IMR-90 (cell line): Measurements from ENCODE around the gene HECW1. TPM values are rescaled to one million over a fixed set of nuclear protein-coding genes. Genes with fewer than 3 reads are reported as not detected.

Experiments used
- ATAC-seq: fragments of 200-7000 bp; cut with Tn5 transposase; 2 replicates; pipeline ENCODE4 v1.9.1; 2020; ENCODE audit warnings: low read depth, mild to moderate bottlenecking, moderate library complexity
- BruUV-seq: library from RNA; stranded (reverse); fragments of 400-500 nt; replicated peaks from 2 replicates; lab custom pipeline; 2021; lab: Mats Ljungman, UMichigan
- CTCF ChIA-PET: fragments of 300-600 bp; formaldehyde crosslinking; extraction: SDS; loops from one replicate; lab custom pipeline; 2021; ENCODE audit warnings: antibody characterized with exemption; lab: Yijun Ruan, JAX
- POLR2A ChIA-PET: fragments of 300-600 bp; sonication (Branson Sonifier 250); formaldehyde crosslinking; loops from one replicate; lab custom pipeline; 2022; ENCODE audit warnings: antibody characterized with exemption; ENCODE audit not compliant: unreplicated experiment; lab: Charles Lee
- DNase-seq: peaks from one replicate; pipeline ENCODE4 v3.0.0; 2013
- H2AFZ ChIP-seq: replicated peaks from 2 replicates; pipeline ENCODE3; 2013; ENCODE audit warnings: low read length, mild to moderate bottlenecking; ENCODE audit not compliant: poor library complexity
- H2AK5ac ChIP-seq: 2 replicates; pipeline ENCODE4 v1.6.1; 2013; ENCODE audit warnings: low read depth, low read length, inconsistent platforms
- H2AK9ac ChIP-seq: replicated peaks from 2 replicates; pipeline ENCODE3; 2013; ENCODE audit warnings: mild to moderate bottlenecking, low read depth, low read length, moderate library complexity; ENCODE audit not compliant: poor library complexity
- H2BK120ac ChIP-seq: 2 replicates; pipeline ENCODE4 v1.6.1; 2013; ENCODE audit warnings: low read depth, low read length, inconsistent platforms
- H2BK15ac ChIP-seq: 3 replicates; pipeline ENCODE4 v1.6.1; 2013; ENCODE audit warnings: low read depth, low read length, inconsistent platforms
- H2BK20ac ChIP-seq: 2 replicates; pipeline ENCODE4 v1.6.1; 2013; ENCODE audit warnings: low read depth, mild to moderate bottlenecking, inconsistent platforms, low read length, moderate library complexity
- H2BK5ac ChIP-seq: 2 replicates; pipeline ENCODE4 v1.6.1; 2013; ENCODE audit warnings: mild to moderate bottlenecking, low read depth, low read length, inconsistent platforms; ENCODE audit not compliant: poor library complexity, severe bottlenecking
- H3K14ac ChIP-seq: replicated peaks from 2 replicates; pipeline ENCODE4 v1.6.1; 2013; ENCODE audit warnings: low read depth, low read length, inconsistent platforms
- H3K18ac ChIP-seq: 2 replicates; pipeline ENCODE4 v1.6.1; 2013; ENCODE audit warnings: low read depth, low read length, control low read depth
- H3K23ac ChIP-seq: 2 replicates; pipeline ENCODE4 v1.6.1; 2013; ENCODE audit warnings: low read depth, low read length, inconsistent platforms
- H3K27ac ChIP-seq: 2 replicates; pipeline ENCODE4 v1.5.1; 2013; ENCODE audit warnings: mild to moderate bottlenecking, control low read depth, low read length; ENCODE audit not compliant: insufficient read depth
- H3K27me3 ChIP-seq: 2 replicates; pipeline ENCODE4 v1.6.1; 2013; ENCODE audit warnings: low read length; ENCODE audit not compliant: control insufficient read depth, insufficient read depth
- H3K36me3 ChIP-seq: 2 replicates; pipeline ENCODE4 v1.6.1; 2013; ENCODE audit warnings: low read length, mixed read lengths; ENCODE audit not compliant: control insufficient read depth, insufficient read depth
- H3K4ac ChIP-seq: 2 replicates; pipeline ENCODE4 v1.6.1; 2013; ENCODE audit warnings: low read depth, low read length, inconsistent platforms
- H3K4me1 ChIP-seq: 2 replicates; pipeline ENCODE4 v1.6.1; 2013; ENCODE audit warnings: low read length, mixed read lengths; ENCODE audit not compliant: control insufficient read depth, insufficient read depth
- H3K4me2 ChIP-seq: 2 replicates; pipeline ENCODE4 v1.6.1; 2013; ENCODE audit warnings: low read depth, mild to moderate bottlenecking, control low read depth, low read length, moderate library complexity
- H3K4me3 ChIP-seq: 2 replicates; pipeline ENCODE4 v1.5.1; 2013; ENCODE audit warnings: low read depth, mild to moderate bottlenecking, control low read depth, low read length, moderate library complexity; ENCODE audit not compliant: insufficient read depth
- H3K56ac ChIP-seq: 2 replicates; pipeline ENCODE4 v1.6.1; 2013; ENCODE audit warnings: low read length, inconsistent platforms; ENCODE audit not compliant: insufficient read depth; ENCODE audit errors: extremely low read depth
- H3K79me1 ChIP-seq, 2 experiments: 2 replicates each; pipeline ENCODE4 v1.6.1; 2013; ENCODE audit warnings: low read length in 2 of 2, inconsistent platforms in 1 of 2, low read depth in 1 of 2
- H3K9ac ChIP-seq: 2 replicates; pipeline ENCODE4 v1.6.1; 2013; ENCODE audit warnings: low read depth, low read length, control low read depth
- H3K9me1 ChIP-seq: 2 replicates; pipeline ENCODE4 v1.6.1; 2013; ENCODE audit warnings: low read length, inconsistent platforms; ENCODE audit not compliant: insufficient read depth
- H3K9me3 ChIP-seq: 2 replicates; pipeline ENCODE4 v1.6.1; 2013; ENCODE audit warnings: low read length; ENCODE audit not compliant: control insufficient read depth, insufficient read depth
- H4K20me1 ChIP-seq: 2 replicates; pipeline ENCODE4 v1.6.1; 2013; ENCODE audit warnings: low read length, inconsistent platforms; ENCODE audit not compliant: insufficient read depth
- H4K5ac ChIP-seq: 2 replicates; pipeline ENCODE4 v1.6.1; 2013; ENCODE audit warnings: mild to moderate bottlenecking, low read depth, low read length, control low read depth
- H4K8ac ChIP-seq, 2 experiments: 2 replicates each; pipeline ENCODE4 v1.6.1; 2013; ENCODE audit warnings: low read depth in 2 of 2, low read length in 2 of 2, control low read depth in 1 of 2, inconsistent platforms in 1 of 2
- H4K91ac ChIP-seq: 2 replicates; pipeline ENCODE4 v1.6.1; 2013; ENCODE audit warnings: low read depth, low read length, inconsistent platforms; ENCODE audit not compliant: insufficient read depth
- NFE2L2 ChIP-seq: fragments of 150-350 bp; IDR thresholded peaks from 2 replicates; pipeline ENCODE4 v1.6.1; 2016; ENCODE audit warnings: low read depth, mild to moderate bottlenecking, low read length
- WGBS, 2 experiments: methylation state at CpG; one replicate each; pipeline versions ENCODE4 v1.1.5 to v1.1.7; 2013; ENCODE audit warnings: missing lambda C conversion rate in 2 of 2; ENCODE audit not compliant: insufficient read length in 1 of 2; ENCODE audit errors: extremely low coverage in 2 of 2; 5-methylcytosine and 5-hydroxymethylcytosine counted together
- dilution Hi-C: fragments of 300-500 bp; cut with HindIII; formaldehyde crosslinking; loops from one replicate; pipeline ENCODE4 v1.14.3; 2018; ENCODE audit warnings: low sequenced_read_pairs; ENCODE audit not compliant: unreplicated experiment
- in situ Hi-C: fragments of 300-500 bp; cut with MboI; formaldehyde crosslinking; loops from 3 replicates; pipeline ENCODE4 v1.14.3; 2019; ENCODE audit warnings: low sequenced_read_pairs, inconsistent platforms, mixed read lengths
- intact Hi-C: fragments of 100-400 bp; cut with micrococcal nuclease; formaldehyde crosslinking; loops from 2 replicates; pipeline ENCODE4 v1.10.0; 2022
- polyA plus RNA-seq, 3 experiments: library from polyadenylated mRNA; depleted of rRNA; stranded (reverse); fragments of >200 nt; gene quantifications; 2 replicates each; pipeline ENCODE4 v1.2.3, GENCODE V29; 2012; ENCODE audit warnings: low replicate concordance in 1 of 3
- total RNA-seq: library from RNA; depleted of rRNA; stranded (reverse); fragments of >200 nt; gene quantifications from 2 replicates; pipeline ENCODE4 v1.2.3, GENCODE V29; 2012

HECW1 gene
- total and polyA plus RNA-seq, 2 of the 4 experiments (the other 2 are of a cell fraction) = 0.56 to 1.3 TPM

DNA sequence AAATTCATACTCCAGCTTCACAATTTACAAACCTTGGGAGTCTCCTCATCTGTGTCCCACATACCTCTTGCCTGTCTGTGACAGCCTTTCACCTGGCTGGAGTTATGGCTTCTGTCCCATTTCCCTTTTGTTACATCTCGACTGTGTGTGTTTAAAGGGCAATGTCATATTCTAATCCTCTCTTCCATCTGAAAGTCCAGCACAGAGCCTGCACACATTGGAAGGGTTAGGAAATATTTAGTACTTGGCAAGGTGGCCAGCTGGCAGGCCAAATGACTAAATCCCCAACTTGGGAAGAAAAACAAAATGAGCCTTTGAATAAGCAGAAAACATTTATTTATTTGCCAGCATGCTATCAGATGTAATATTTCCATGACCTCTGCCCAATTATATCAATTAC, 350.4 kb downstream of the HECW1 start:
- no TSS peak for BruUV-seq
- H3K56ac ChIP-seq = no peak overlapping the region
- H3K36me3 ChIP-seq = no peaks in the 10 kb centered on the region
- H3K4ac ChIP-seq = no peak overlapping the region
- no peaks in the 10 kb centered on the region for H3K79me1 ChIP-seq
- H2BK5ac ChIP-seq = no peak overlapping the region
- H3K4me1 ChIP-seq = peaks cover 2% of the 10 kb centered on the region; the same call in 1 of the 2 replicates
- no peak overlapping the region for H3K4me2 ChIP-seq
- H3K4me3 ChIP-seq = no peak overlapping the region
- DNase-seq (no peak), ATAC-seq (no peak)
- no CpG with 5 or more reads among the region's 1 CpG for WGBS, 2 experiments
- peaks cover 14% of the 10 kb centered on the region for H3K27me3 ChIP-seq
- H3K23ac ChIP-seq = no peak overlapping the region
- H3K9me1 ChIP-seq = no peaks in the 10 kb centered on the region
- no peak overlapping the region for H4K5ac ChIP-seq
- no peaks in the 10 kb centered on the region for H4K20me1 ChIP-seq
- H3K27ac ChIP-seq = no peak overlapping the region
- no peak overlapping the region for H3K9ac ChIP-seq
- H2BK15ac ChIP-seq = no peak overlapping the region
- dilution Hi-C loops = no loop called here
- no peak overlapping the region for H2AFZ ChIP-seq
- no peak overlapping the region for H2AK9ac ChIP-seq
- CTCF ChIA-PET = no interaction called here
- H2BK120ac ChIP-seq = no peak overlapping the region
- no peaks in the 10 kb centered on the region for H3K9me3 ChIP-seq
- in situ Hi-C loops = no loop called here
- H2AK5ac ChIP-seq = no peak overlapping the region
- no peak overlapping the region for H4K91ac ChIP-seq
- H4K8ac ChIP-seq = no peak overlapping the region
- H3K18ac ChIP-seq = no peak overlapping the region
- intact Hi-C loops = no loop called here
- no peak overlapping the region for H3K14ac ChIP-seq
- POLR2A ChIA-PET = no interaction called here
- TF ChIP-seq NFE2L2 = no peak
- H2BK20ac ChIP-seq = no peak overlapping the region
